Neuronal stem cell (in vitro differentiated cells): ENCODE measurements around the gene ZBTB9.

Experiments
- DNase-seq: peaks from one replicate; pipeline ENCODE4 v3.0.0-alpha.2; 2013; ENCODE audit warnings: low spot score
- H2AFZ ChIP-seq: one replicate; pipeline ENCODE4 v1.6.1; 2013; ENCODE audit warnings: mild to moderate bottlenecking, low read length, inconsistent platforms
- H2AK5ac ChIP-seq: 2 replicates; pipeline ENCODE4 v1.6.1; 2013; ENCODE audit warnings: low read depth, mild to moderate bottlenecking, inconsistent platforms, low read length, moderate library complexity, mixed read lengths
- H2BK120ac ChIP-seq: 2 replicates; pipeline ENCODE4 v1.6.1; 2013; ENCODE audit warnings: low read depth, mild to moderate bottlenecking, inconsistent platforms, low read length, moderate library complexity, mixed read lengths
- H2BK12ac ChIP-seq: one replicate; pipeline ENCODE4 v1.6.1; 2013; ENCODE audit warnings: low read length, inconsistent platforms
- H2BK15ac ChIP-seq: 2 replicates; pipeline ENCODE4 v1.6.1; 2013; ENCODE audit warnings: mild to moderate bottlenecking, low read length, inconsistent platforms, mixed read lengths
- H2BK5ac ChIP-seq: one replicate; pipeline ENCODE4 v1.6.1; 2013; ENCODE audit warnings: inconsistent platforms, mild to moderate bottlenecking, low read length, moderate library complexity
- H3K14ac ChIP-seq: one replicate; pipeline ENCODE4 v1.6.1; 2013; ENCODE audit warnings: low read length, inconsistent platforms
- H3K18ac ChIP-seq: 2 replicates; pipeline ENCODE4 v1.6.1; 2013; ENCODE audit warnings: low read length, inconsistent platforms
- H3K23ac ChIP-seq: 2 replicates; pipeline ENCODE4 v1.6.1; 2013; ENCODE audit warnings: low read depth, mild to moderate bottlenecking, mixed read lengths, low read length, inconsistent platforms; ENCODE audit not compliant: poor library complexity
- H3K27ac ChIP-seq: replicated peaks from 3 replicates; pipeline ENCODE4 v1.5.1; 2013; ENCODE audit warnings: low read length, inconsistent platforms
- H3K27me3 ChIP-seq, 3 experiments: 2 replicates each; pipeline ENCODE4 v1.6.1; 2013; ENCODE audit warnings: low read length in 3 of 3, mild to moderate bottlenecking in 2 of 3, inconsistent platforms in 1 of 3, low read depth in 1 of 3, mixed read lengths in 1 of 3, moderate library complexity in 1 of 3; ENCODE audit not compliant: control insufficient read depth in 3 of 3, insufficient read depth in 3 of 3
- H3K36me3 ChIP-seq, 2 donors: replicated peaks in 1 of 2; 2 replicates each; pipeline ENCODE4 v1.6.1; 2013; ENCODE audit warnings: low read length in 2 of 2; ENCODE audit not compliant: control insufficient read depth in 2 of 2, insufficient read depth in 2 of 2
- H3K4ac ChIP-seq: 2 replicates; pipeline ENCODE4 v1.6.1; 2013; ENCODE audit warnings: inconsistent platforms, mild to moderate bottlenecking, low read length, moderate library complexity
- H3K4me1 ChIP-seq, 2 donors: 1 replicate in 1 of 2; 2 replicates in 1 of 2; pipeline ENCODE4 v1.6.1; 2013; ENCODE audit warnings: low read length in 2 of 2, low read depth in 1 of 2; ENCODE audit not compliant: control insufficient read depth in 2 of 2, insufficient read depth in 1 of 2
- H3K4me2 ChIP-seq: one replicate; pipeline ENCODE4 v1.6.1; 2013; ENCODE audit warnings: mild to moderate bottlenecking, low read length, inconsistent platforms; ENCODE audit not compliant: insufficient read depth, poor library complexity, severe bottlenecking
- H3K4me3 ChIP-seq, 2 donors: 2 replicates each; pipeline ENCODE4 v1.5.1; 2013; ENCODE audit warnings: low read length in 2 of 2, mild to moderate bottlenecking in 2 of 2, inconsistent platforms in 1 of 2, moderate library complexity in 1 of 2
- H3K79me1 ChIP-seq: one replicate; pipeline ENCODE4 v1.6.1; 2013; ENCODE audit warnings: low read depth, mild to moderate bottlenecking, inconsistent platforms, low read length, moderate library complexity
- H3K9ac ChIP-seq: one replicate; pipeline ENCODE4 v1.6.1; 2013; ENCODE audit warnings: mild to moderate bottlenecking, low read depth, low read length, inconsistent platforms; ENCODE audit not compliant: poor library complexity
- H3K9me3 ChIP-seq, 2 donors: replicated peaks in 1 of 2; 2 replicates each; pipeline versions ENCODE3 to v1.6.1; 2013; ENCODE audit warnings: low read length in 2 of 2, mild to moderate bottlenecking in 2 of 2, inconsistent platforms in 1 of 2, low read depth in 1 of 2, mixed read lengths in 1 of 2, moderate library complexity in 1 of 2; ENCODE audit not compliant: control insufficient read depth in 2 of 2, insufficient read depth in 1 of 2
- H4K8ac ChIP-seq: one replicate; pipeline ENCODE4 v1.6.1; 2013; ENCODE audit warnings: low read depth, mild to moderate bottlenecking, inconsistent platforms, low read length, moderate library complexity
- H4K91ac ChIP-seq: one replicate; pipeline ENCODE4 v1.6.1; 2013; ENCODE audit warnings: low read length, low read depth, mild to moderate bottlenecking, inconsistent platforms; ENCODE audit not compliant: poor library complexity
- WGBS, 2 donors: extraction: QIAGEN DNeasy Blood & Tissue Kit; methylation state at CpG; one replicate each; pipeline ENCODE4 v1.1.7; 2013; ENCODE audit warnings: missing lambda C conversion rate in 2 of 2, mixed read lengths in 1 of 2; ENCODE audit not compliant: insufficient read length in 2 of 2, insufficient replicate concordance in 1 of 2; ENCODE audit errors: extremely low coverage in 2 of 2; 5-methylcytosine and 5-hydroxymethylcytosine counted together

Gene ZBTB9

GRCh38 chr6:33430334-33430733 is 24.0 kb upstream of the ZBTB9 start:
- no peak overlapping the region for H4K8ac ChIP-seq
- no peak overlapping the region for H2AK5ac ChIP-seq
- peak overlapping the region in 1 of 2 donors; percentile 42 for H3K4me3 ChIP-seq
- DNase-seq: no peak
- H3K14ac ChIP-seq: no peak overlapping the region
- H3K9me3 ChIP-seq: no peaks in the 10 kb centered on the region
- H2BK5ac ChIP-seq: no peak overlapping the region
- H3K79me1 ChIP-seq: peaks cover 17% of the 10 kb centered on the region
- no peak overlapping the region for H3K9ac ChIP-seq
- no peak overlapping the region for H2BK15ac ChIP-seq
- peaks cover 8 to 30% of the 10 kb centered on the region in 2 donors for H3K36me3 ChIP-seq
- no peak overlapping the region for H3K18ac ChIP-seq
- H3K23ac ChIP-seq: no peak overlapping the region
- no peak overlapping the region for H3K4ac ChIP-seq
- H3K4me2 ChIP-seq: no peak overlapping the region
- H3K4me1 ChIP-seq: peaks cover 50 to 62% of the 10 kb centered on the region in 2 donors
- H2BK120ac ChIP-seq: no peak overlapping the region
- no peak overlapping the region for H4K91ac ChIP-seq
- H2AFZ ChIP-seq: no peak overlapping the region
- WGBS, 2 donors: no CpG with 5 or more reads among the region's 2 CpGs
- no peak overlapping the region for H2BK12ac ChIP-seq
- peak overlapping the region; percentile 96 for H3K27ac ChIP-seq
- H3K27me3 ChIP-seq: no peaks in the 10 kb centered on the region

- Histone ChIP-seq H3K4me1 (peaks cover 50 to 62% of the 10 kb centered on the region in 2 donors), H2BK12ac (no peak overlapping the region), H3K79me1 (peaks cover 18% of the 10 kb centered on the region), H4K8ac (no peak overlapping the region), H3K18ac (peak overlapping the region; percentile 96), H2BK5ac (peak overlapping the region; percentile 85), H3K23ac (no peak overlapping the region), H3K9me3 (no peaks in the 10 kb centered on the region), H2AFZ (peak overlapping the region; percentile 32), H3K14ac (no peak overlapping the region), H3K4ac (peak overlapping the region; percentile 67), H3K36me3 (peaks cover 16 to 39% of the 10 kb centered on the region in 2 donors), H2BK120ac (peak overlapping the region; percentile 84), H3K4me3 (peak overlapping the region; percentile 42 to 82), H3K27me3 (no peaks in the 10 kb centered on the region), H2AK5ac (peak overlapping the region; percentile 97), H3K27ac (peak overlapping the region; percentile 96), H3K4me2 (peak overlapping the region; percentile 75), H3K9ac (peak overlapping the region; percentile 84), H4K91ac (no peak overlapping the region), H2BK15ac (peak overlapping the region; percentile 86)
- no CpG with 5 or more reads among the region's 12 CpGs for WGBS, 2 donors
- DNase-seq: peak; percentile 83
These were observed 23.1 kb upstream of the ZBTB9 start for GRCh38 chr6:33430991-33431879.

GRCh38 chr6:33431880-33432541 is 22.4 kb upstream of the ZBTB9 start:
- peak overlapping the region; percentile 96 for H3K27ac ChIP-seq
- no peak overlapping the region for H3K14ac ChIP-seq
- H3K9me3 ChIP-seq: no peaks in the 10 kb centered on the region
- WGBS, 2 donors: no CpG with 5 or more reads among the region's 12 CpGs
- no peak overlapping the region for H2BK12ac ChIP-seq
- H2BK15ac ChIP-seq: peak overlapping the region; percentile 86
- H3K9ac ChIP-seq: peak overlapping the region; percentile 84
- peak overlapping the region; percentile 85 for H2BK5ac ChIP-seq
- no peak overlapping the region for H2AFZ ChIP-seq
- H3K79me1 ChIP-seq: peaks cover 19% of the 10 kb centered on the region
- H2AK5ac ChIP-seq: peak overlapping the region; percentile 97
- H3K18ac ChIP-seq: peak overlapping the region; percentile 96
- no peak overlapping the region for H3K4ac ChIP-seq
- H3K36me3 ChIP-seq: peaks cover 21 to 47% of the 10 kb centered on the region in 2 donors
- DNase-seq: no peak
- no peak overlapping the region for H4K8ac ChIP-seq
- no peak overlapping the region for H3K23ac ChIP-seq
- H3K4me3 ChIP-seq: peak overlapping the region; percentile 42 to 82
- peak overlapping the region; percentile 84 for H2BK120ac ChIP-seq
- H3K4me2 ChIP-seq: peak overlapping the region; percentile 75
- no peak overlapping the region for H4K91ac ChIP-seq
- peaks cover 48 to 58% of the 10 kb centered on the region in 2 donors for H3K4me1 ChIP-seq
- no peaks in the 10 kb centered on the region for H3K27me3 ChIP-seq

GRCh38 chr6:33432546-33432945 is 21.8 kb upstream of the ZBTB9 start:
- H3K23ac ChIP-seq: no peak overlapping the region
- H4K8ac ChIP-seq: no peak overlapping the region
- WGBS, 2 donors: no CpG with 5 or more reads among the region's 10 CpGs
- H2BK15ac ChIP-seq: peak overlapping the region; percentile 86
- peaks cover 45 to 53% of the 10 kb centered on the region in 2 donors for H3K4me1 ChIP-seq
- peak overlapping the region; percentile 97 for H2AK5ac ChIP-seq
- peak overlapping the region in 1 of 2 donors; percentile 82 for H3K4me3 ChIP-seq
- no peaks in the 10 kb centered on the region for H3K9me3 ChIP-seq
- H2BK120ac ChIP-seq: peak overlapping the region; percentile 84
- peaks cover 18% of the 10 kb centered on the region for H3K79me1 ChIP-seq
- no peak for DNase-seq
- peak overlapping the region; percentile 96 for H3K18ac ChIP-seq
- peak overlapping the region; percentile 85 for H2BK5ac ChIP-seq
- peak overlapping the region; percentile 96 for H3K27ac ChIP-seq
- H3K4ac ChIP-seq: no peak overlapping the region
- no peak overlapping the region for H3K14ac ChIP-seq
- H3K4me2 ChIP-seq: peak overlapping the region; percentile 75
- H2BK12ac ChIP-seq: no peak overlapping the region
- H2AFZ ChIP-seq: no peak overlapping the region
- no peaks in the 10 kb centered on the region for H3K27me3 ChIP-seq
- peak overlapping the region; percentile 84 for H3K9ac ChIP-seq
- H3K36me3 ChIP-seq: peaks cover 25 to 52% of the 10 kb centered on the region in 2 donors
- H4K91ac ChIP-seq: no peak overlapping the region
